HG02970 (cell line): ENCODE measurements around the gene VEZF1.
A peak's percentile ranks its signal among the peaks of the same experiment; 100 is the strongest.

Source experiments
- ATAC-seq: cut with Tn5 transposase; IDR thresholded peaks from one replicate; pipeline ENCODE4 v1.9.1; 2021; ENCODE audit warnings: mild to moderate bottlenecking, moderate library complexity, moderate number of reproducible peaks; ENCODE audit not compliant: unreplicated experiment, low FRiP score

The VEZF1 gene

DNA sequence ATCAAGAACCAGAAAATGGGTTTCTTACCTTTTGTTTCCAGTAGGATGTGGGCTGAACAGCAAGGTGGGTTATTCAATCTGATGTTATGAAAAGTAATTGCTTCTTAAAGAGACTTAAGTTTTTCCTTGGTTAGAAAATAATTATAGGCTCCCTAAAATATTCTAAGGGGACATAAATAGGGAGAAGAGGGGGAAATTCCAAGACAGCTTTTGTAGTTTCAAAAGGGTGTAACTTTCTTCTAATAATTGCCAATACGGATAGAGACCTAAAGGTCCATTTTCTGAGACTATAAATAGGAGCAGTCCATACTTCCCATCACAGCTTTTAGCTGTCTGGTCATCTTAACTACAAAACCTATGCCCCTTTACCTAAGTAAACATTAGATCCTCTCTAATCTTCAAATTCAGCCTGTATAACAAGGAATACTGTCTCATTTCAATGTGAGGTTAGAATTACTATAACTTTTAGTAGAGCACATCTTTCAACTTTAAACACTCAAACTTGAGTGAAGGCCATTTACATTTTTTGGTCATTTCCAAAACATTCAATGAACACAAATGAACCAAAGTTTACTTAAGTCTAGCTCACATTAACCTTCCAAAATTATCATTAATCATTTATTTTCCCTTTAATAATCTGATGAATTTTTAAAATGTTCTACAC, 13.5 kb upstream of the VEZF1 start:
- ATAC-seq = no peak

GRCh38 chr17:57999496-58000017, 11.5 kb upstream of the VEZF1 start:
- no peak for ATAC-seq

- ATAC-seq = no peak
Measured at GRCh38 chr17:57999010-57999495, 11.0 kb upstream of the VEZF1 start.

DNA sequence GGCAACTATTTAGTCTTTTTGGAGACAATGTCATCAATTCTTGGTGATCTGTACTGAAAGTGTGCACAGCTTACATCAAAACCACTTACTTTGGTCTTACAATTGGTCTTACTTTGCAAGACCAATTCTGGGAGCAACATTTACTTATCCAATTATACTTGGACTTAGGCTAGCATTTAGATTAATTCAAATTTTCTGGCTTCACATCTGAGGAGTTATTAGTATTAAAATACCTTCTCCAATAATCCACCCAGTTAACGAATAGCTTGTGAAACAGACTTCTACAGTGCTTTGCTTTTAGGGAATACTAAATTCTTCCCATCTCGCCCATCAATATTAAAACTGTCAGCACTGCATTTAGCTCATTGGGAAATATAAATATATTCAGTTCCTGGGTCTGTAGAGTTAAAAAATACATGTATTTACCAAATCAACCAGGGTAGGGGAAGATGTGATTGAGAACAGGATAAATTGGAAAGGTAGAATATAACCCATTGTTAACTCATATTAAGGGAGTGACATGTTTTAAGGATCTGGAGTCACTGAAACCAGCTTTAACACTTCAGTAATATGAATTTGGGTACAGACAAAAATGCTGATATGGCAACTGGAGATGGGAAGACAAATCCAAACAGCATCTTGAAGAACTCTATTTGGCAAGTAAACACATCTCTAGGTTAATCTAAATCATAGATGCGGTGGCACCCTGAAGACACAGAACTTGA, 9.2 kb upstream of the VEZF1 start:
- no peak for ATAC-seq

DNA sequence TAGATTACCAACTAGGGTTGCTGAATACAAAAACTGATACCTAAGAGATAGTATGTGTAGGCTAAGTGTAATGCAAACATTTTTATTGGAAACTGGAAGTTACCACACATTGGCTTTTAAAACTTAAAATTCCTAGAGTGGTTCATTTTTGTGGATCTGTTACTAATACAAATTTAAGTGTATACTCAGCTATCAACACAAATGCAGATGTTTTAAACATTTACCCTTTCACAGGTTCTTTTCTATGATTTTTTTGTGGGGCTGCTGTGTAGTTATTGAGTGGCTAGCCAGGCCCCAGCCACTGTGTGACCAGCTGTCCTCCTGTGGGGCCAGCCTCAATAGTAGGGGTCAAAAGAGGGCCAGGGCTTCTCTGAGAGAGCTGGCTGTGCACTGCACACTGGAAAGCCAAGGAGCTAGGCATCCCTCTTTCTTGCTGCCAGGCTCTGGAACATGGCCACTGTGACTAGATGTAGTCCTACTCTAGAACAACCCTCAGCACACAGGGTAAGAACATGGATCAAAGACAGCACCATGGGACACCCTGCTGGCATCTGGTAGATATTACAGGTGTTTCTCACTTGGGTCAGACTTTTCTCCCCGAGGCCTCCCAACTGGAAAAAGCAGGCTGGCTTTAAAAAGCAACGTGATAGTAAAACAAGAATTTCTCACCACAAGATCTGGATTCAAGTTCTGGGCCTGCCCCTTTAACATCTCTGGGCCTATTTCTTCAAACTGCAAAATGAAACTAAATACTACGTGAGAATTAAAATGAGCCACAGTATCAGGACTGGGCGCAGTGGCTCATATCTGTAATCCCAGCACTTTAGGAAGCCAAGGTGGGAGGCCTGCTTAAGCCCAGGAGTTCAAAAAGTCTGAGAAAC, 7.3 kb upstream of the VEZF1 start:
- ATAC-seq = no peak

DNA sequence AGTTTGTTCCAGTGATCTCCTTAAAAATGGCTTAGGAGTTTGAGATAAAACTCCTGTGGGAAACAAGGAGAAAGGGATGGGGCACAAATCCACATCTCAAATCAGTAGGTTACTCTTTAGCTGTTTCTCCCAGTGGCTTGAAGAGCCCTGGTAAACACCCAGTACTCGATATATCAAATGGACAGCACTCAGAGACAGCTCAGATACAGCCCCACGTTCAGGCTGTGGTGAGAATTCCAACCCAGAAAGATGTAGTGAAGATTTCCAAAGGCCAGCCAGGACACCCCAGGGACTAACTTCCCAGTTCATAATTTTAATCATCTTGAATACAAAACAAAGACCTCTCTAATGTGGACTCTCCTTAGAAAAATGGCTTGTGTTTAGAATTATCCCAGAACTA, 6.4 kb upstream of the VEZF1 start:
- no peak for ATAC-seq

DNA sequence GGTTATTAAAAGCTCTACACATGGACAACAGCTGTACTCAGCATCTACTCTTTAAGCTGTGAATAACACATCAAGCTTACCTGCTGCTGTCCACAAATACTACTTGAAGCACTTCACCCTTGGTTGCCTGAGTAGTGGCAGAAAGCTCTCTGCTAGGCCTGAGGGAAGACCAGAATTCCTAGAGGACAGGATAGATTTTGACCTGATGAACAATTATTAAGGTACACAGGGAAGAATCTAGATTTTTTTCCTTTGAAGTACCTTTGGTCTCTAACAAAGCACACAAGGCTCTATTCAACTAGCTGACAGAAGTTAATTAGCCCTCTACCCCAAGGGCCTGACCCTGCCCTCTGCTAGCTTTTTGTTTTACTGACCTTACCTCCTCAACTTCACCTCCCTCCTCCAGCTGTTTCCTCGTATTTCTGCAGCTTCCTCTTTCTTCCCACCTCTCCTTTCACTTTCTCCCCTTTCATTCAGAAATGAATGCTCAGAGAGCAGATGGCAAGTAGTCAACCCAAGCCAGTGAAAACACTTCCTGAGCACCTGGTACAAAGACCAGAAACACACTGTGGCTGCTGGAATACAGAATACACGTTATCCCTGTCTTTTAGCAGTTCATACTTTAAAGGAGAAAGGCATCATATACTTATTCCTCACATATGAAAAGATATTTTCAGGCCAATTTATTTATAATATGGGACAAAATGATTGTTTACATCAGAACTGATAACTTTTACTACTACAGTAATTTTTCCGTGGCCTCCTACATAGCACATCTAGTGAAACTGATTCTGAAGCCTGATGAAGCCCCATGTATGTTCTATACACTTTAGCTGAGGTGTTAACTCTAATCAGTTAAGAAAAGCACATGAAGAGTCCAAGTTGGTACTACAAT, 5.7 kb upstream of the VEZF1 start:
- ATAC-seq = no peak

DNA sequence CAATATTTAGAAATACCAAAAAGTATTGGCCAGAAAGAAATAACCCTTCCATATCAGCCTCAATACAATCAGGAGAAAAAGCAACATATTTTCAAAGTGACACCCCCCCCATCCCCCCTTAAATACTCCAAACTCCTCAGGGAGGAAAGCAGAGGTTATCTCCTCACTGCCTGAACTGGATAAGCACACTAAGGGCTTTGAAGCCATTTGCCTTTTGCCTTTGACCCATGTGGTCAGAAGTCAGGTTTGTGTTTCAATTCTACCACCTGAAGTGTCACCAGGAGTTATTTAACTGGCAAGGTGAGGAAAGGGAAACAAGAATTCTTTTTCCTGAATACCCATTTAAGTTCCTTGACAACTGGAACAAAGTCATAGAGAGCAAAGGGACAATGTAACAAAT, 3.5 kb upstream of the VEZF1 start:
- no peak for ATAC-seq

DNA sequence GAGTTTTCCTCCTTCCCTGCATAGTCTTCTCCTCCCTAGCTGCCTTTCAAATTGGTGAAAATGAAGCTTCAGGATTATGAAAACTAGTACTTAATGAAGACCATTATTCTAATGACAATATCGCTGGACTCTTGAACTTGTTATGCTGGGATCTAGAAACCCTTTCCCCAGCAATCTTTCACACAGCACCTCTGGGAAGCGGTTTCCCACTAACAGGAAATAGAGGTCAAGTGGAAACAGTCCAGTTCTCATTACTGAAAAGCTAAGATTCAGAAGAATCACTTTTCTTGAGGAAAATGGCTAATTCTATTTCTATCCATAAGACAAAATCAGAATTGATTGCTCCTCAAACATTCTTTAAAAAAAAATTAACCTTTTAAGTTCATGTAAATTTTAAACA, 2.0 kb upstream of the VEZF1 start:
- no peak for ATAC-seq

GRCh38 chr17:57988301-57989250, 522 bp upstream of the VEZF1 start:
- peak; percentile 55 for ATAC-seq

DNA sequence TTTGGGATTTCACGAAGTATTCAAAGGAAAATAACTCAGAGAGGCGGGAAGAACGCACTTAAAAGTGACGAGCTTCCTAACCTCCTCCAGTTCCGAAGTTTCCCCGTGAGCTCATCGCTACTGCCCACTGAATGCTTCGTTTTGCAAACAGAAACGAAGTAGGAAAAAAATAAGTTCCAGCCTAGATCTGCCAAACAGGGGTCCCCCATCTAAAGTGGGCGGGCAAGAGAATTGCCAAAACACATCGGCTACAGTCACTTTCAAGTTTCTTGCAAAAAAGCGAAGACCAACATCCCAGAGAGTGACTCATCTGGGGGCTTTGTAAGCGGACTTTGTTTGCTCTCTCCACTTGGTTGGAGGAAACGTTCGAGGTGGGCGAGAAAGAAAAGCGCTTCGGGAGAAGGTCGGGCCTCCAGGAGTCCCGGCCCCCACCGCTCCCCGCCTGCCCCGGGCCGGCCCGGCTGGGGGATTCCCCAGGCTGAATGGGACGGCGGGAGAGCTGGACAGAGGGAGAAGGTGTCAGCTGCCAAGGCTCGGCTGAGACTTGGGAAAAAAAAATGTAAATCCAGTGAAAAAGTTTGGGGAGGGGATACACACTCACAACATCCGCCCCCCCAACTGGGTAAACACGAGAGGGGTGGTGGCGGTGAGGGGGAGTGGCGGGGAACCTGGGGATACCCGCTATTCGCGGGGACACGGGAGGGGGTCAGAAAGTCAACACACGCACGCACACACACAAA, 1.0 kb downstream of the VEZF1 start:
- ATAC-seq = no peak

DNA sequence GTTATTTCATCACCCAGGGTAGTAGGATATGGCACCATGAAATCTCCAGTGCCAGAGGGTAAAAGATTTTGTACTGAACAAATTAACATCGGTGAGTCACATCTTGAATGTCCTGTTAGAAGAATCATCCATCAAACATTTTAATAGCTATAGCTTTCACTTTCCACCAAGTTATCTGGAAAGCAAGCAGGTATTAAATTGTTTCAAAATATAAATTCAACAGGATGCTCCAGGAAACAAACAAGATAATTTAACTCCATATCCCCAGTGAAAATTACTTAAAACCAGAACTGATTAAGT, 2.4 kb downstream of the VEZF1 start:
- no peak for ATAC-seq

GRCh38 chr17:57984936-57985674, 2.9 kb downstream of the VEZF1 start:
- ATAC-seq = no peak

- no peak for ATAC-seq
Measured at GRCh38 chr17:57984261-57984890, 3.7 kb downstream of the VEZF1 start.

DNA sequence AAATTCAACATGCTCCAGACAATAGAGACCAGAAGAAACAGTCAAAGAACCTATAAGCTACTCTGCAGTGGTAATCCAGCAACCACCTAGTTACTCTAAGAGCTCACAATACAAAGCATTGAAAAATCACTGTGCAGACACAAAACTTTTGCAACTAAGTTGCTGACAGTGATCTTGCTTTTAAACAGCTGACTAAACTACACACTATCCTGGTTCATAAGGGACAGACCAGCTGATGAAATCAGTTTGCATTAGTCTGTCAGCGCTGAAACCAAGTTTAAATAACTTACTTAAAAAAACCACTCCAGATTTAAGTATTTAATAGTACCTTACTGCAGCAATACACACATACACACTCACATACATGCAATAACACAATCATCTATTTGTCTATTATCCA, 4.6 kb downstream of the VEZF1 start:
- ATAC-seq = no peak

- ATAC-seq = no peak
Measured at GRCh38 chr17:57982452-57983170, 5.4 kb downstream of the VEZF1 start.

GRCh38 chr17:57980522-57980921, 7.5 kb downstream of the VEZF1 start:
- no peak for ATAC-seq
